CD4-positive, alpha-beta memory T cell (primary cell): ENCODE results near the gene NUCB1. TPM values are rescaled to one million over a fixed set of nuclear protein-coding genes. Genes with fewer than 3 reads are reported as not detected.

Experiments used
- CTCF ChIA-PET: fragments of 350-600 bp; sonication (Branson Sonifier 250); formaldehyde crosslinking; loops from one replicate; lab custom pipeline; 2021; ENCODE audit warnings: inconsistent platforms; ENCODE audit not compliant: partially characterized antibody; lab: Charles Lee
- POLR2A ChIA-PET: fragments of 350-600 bp; sonication (Branson Sonifier 250); formaldehyde crosslinking; loops from one replicate; lab custom pipeline; 2021; ENCODE audit not compliant: partially characterized antibody; lab: Charles Lee
- DNase-seq, 5 donors: peaks; one replicate each; pipeline versions ENCODE4 v3.0.0 to v3.0.0-alpha.2; 2020 to 2022; ENCODE audit warnings: mixed read lengths in 1 of 5
- H3K27ac ChIP-seq: one replicate; pipeline ENCODE4 v1.7.0; 2013; ENCODE audit warnings: low read depth, low read length
- H3K27me3 ChIP-seq: 2 replicates; pipeline ENCODE4 v1.7.0; 2013; ENCODE audit warnings: mild to moderate bottlenecking, low read length, moderate library complexity; ENCODE audit not compliant: insufficient read depth
- H3K36me3 ChIP-seq: 2 replicates; pipeline ENCODE4 v1.7.0; 2013; ENCODE audit warnings: mild to moderate bottlenecking, low read length, moderate library complexity; ENCODE audit not compliant: insufficient read depth
- H3K4me1 ChIP-seq: 2 replicates; pipeline ENCODE4 v1.7.0; 2013; ENCODE audit warnings: mild to moderate bottlenecking, low read length, moderate library complexity; ENCODE audit not compliant: insufficient read depth
- H3K4me3 ChIP-seq, 2 donors: one replicate each; pipeline ENCODE4 v1.7.0; 2013; ENCODE audit warnings: low read length in 2 of 2, mild to moderate bottlenecking in 1 of 2
- H3K9me3 ChIP-seq, 2 donors: one replicate each; pipeline ENCODE4 v1.7.0; 2013; ENCODE audit warnings: low read length in 2 of 2, control low read depth in 1 of 2; ENCODE audit not compliant: control insufficient read depth in 1 of 2
- H3K27ac Mint-ChIP-seq, 7 donors: one replicate each; pipeline ENCODE4 v1.8.0; 2020 to 2021; ENCODE audit warnings: mixed read lengths in 7 of 7, mild to moderate bottlenecking in 6 of 7, inconsistent platforms in 3 of 7, moderate library complexity in 3 of 7
- H3K27me3 Mint-ChIP-seq, 2 donors: one replicate each; pipeline ENCODE4 v1.8.0; 2020 to 2021; ENCODE audit warnings: mixed read lengths in 2 of 2
- H3K36me3 Mint-ChIP-seq, 2 donors: one replicate each; pipeline ENCODE4 v1.8.0; 2020 to 2021; ENCODE audit warnings: mixed read lengths in 2 of 2, inconsistent platforms in 1 of 2, mild to moderate bottlenecking in 1 of 2
- H3K4me1 Mint-ChIP-seq, 4 donors: one replicate each; pipeline ENCODE4 v1.8.0; 2020 to 2021; ENCODE audit warnings: mixed read lengths in 4 of 4, mild to moderate bottlenecking in 1 of 4
- H3K4me3 Mint-ChIP-seq, 8 donors: one replicate each; pipeline ENCODE4 v1.8.0; 2020 to 2021; ENCODE audit warnings: mixed read lengths in 8 of 8, mild to moderate bottlenecking in 7 of 8, moderate library complexity in 6 of 8, inconsistent platforms in 3 of 8
- H3K9me3 Mint-ChIP-seq, 8 donors: one replicate each; pipeline ENCODE4 v1.8.0; 2020 to 2021; ENCODE audit warnings: mixed read lengths in 8 of 8, mild to moderate bottlenecking in 5 of 8, inconsistent platforms in 3 of 8, moderate library complexity in 1 of 8
- intact Hi-C: fragments of 100-400 bp; cut with micrococcal nuclease; formaldehyde crosslinking; loops from one replicate; pipeline ENCODE4 v1.15.1; 2023
- polyA plus RNA-seq, 2 donors: library from polyadenylated mRNA; unstranded; fragments of 300-500 nt; fragmentation: Illumina TruSeq; gene quantifications; one replicate each; pipeline ENCODE4 v1.2.3, GENCODE V29; 2021
- total RNA-seq, 2 experiments: library from RNA; stranded (reverse); gene quantifications; one replicate each; pipeline ENCODE4 v1.2.3, GENCODE V29; 2021

NUCB1 gene
- total RNA-seq (100 to 1,000 TPM; 132 to 145 TPM), polyA plus RNA-seq (100 to 1,000 TPM in 1 of 2 donors, 10 to 100 TPM in 1; 65.3 to 126 TPM)

GRCh38 chr19:48899781-48900476 is at the start of gene NUCB1:
Gene NUCB1, plus strand, starts transcription at chr19:48900312. Its CDS starts 485 bp downstream, at chr19:48900797.
- CTCF ChIA-PET: interaction anchor here (1.2 to 3.1 kb wide), 5 partner anchors 14 to 93 kb away, joined by 3 to 17 read pairs (median 5); partner anchors contain the start of genes GYS1 and RUVBL2
- H3K9me3 Mint-ChIP-seq: no peaks in the 10 kb centered on the region

GRCh38 chr19:48852292-48852691 is 47.8 kb upstream of the NUCB1 start:
- H3K9me3 Mint-ChIP-seq: no peaks in the 10 kb centered on the region
- ChIA-PET CTCF (interaction anchor here (1.1 to 1.5 kb wide), 3 partner anchors 9 to 147 kb away, joined by 3 read pairs; partner anchors contain the start of gene HSD17B14), POLR2A (no interaction called here)
- H3K27ac Mint-ChIP-seq: no peak overlapping the region
- no peak overlapping the region for H3K4me3 ChIP-seq
- no peaks in the 10 kb centered on the region for H3K36me3 ChIP-seq
- H3K4me1 ChIP-seq: no peaks in the 10 kb centered on the region
- no peak for DNase-seq
- no peaks in the 10 kb centered on the region for H3K9me3 ChIP-seq
- H3K27me3 ChIP-seq: no peaks in the 10 kb centered on the region
- H3K27me3 Mint-ChIP-seq: no peaks in the 10 kb centered on the region
- no peaks in the 10 kb centered on the region for H3K36me3 Mint-ChIP-seq
- no peaks in the 10 kb centered on the region for H3K4me1 Mint-ChIP-seq
- no peak overlapping the region for H3K27ac ChIP-seq
- H3K4me3 Mint-ChIP-seq: no peak overlapping the region
- intact Hi-C loops: loop anchor here (10.0 kb wide), 1 partner anchor 53 kb away; the partner anchor contains the start of gene NUCB1

More at GRCh38 chr19:48899781-48900476, at the start of gene NUCB1:
- peak within 1 kb of the TSS; percentile 81 for H3K27ac ChIP-seq
- no peaks in the 10 kb centered on the region for H3K9me3 ChIP-seq
- Mint-ChIP-seq H3K4me3 (peak within 1 kb of the TSS; percentile 92 to 99 (median 98)), H3K27me3 (peaks cover under 1 to 2% of the 10 kb centered on the region in 2 donors), H3K4me1 (peaks cover 18 to 49% (median 29%) of the 10 kb centered on the region in 4 donors), H3K27ac (peak within 1 kb of the TSS; percentile 88 to 97 (median 95)), H3K36me3 (peaks cover 11 to 21% of the 10 kb centered on the region in 2 donors)
- peaks cover 30% of the 10 kb centered on the region for H3K4me1 ChIP-seq
- DNase-seq: peak; percentile 97 to 99 (median 97)
- peaks cover 4% of the 10 kb centered on the region for H3K36me3 ChIP-seq
- H3K4me3 ChIP-seq: peak within 1 kb of the TSS; percentile 73 to 85
- POLR2A ChIA-PET: interaction anchor here (0.6 to 4.3 kb wide), 12 partner anchors 19 to 118 kb away, joined by 3 to 78 read pairs (median 6); partner anchors contain the start of genes BAX, FTL, GYS1 and PPP1R15A
- intact Hi-C loops: loop anchor here (1.0 to 10.0 kb wide), 4 partner anchors 25 to 65 kb away; partner anchors contain the start of genes DHDH and FTL
- H3K27me3 ChIP-seq: peaks cover 4% of the 10 kb centered on the region

- ChIA-PET POLR2A (no interaction called here), CTCF (interaction anchor here (0.9 to 3.4 kb wide), 4 partner anchors 10 to 146 kb away, joined by 3 to 13 read pairs (median 3); no protein-coding TSS in a partner anchor)
- H3K36me3 ChIP-seq: no peaks in the 10 kb centered on the region
- H3K27ac Mint-ChIP-seq: no peak overlapping the region
- H3K27ac ChIP-seq: no peak overlapping the region
- no peaks in the 10 kb centered on the region for H3K9me3 Mint-ChIP-seq
- H3K4me3 Mint-ChIP-seq: no peak overlapping the region
- H3K27me3 ChIP-seq: no peaks in the 10 kb centered on the region
- H3K36me3 Mint-ChIP-seq: no peaks in the 10 kb centered on the region
- intact Hi-C loops: loop anchor here (10.0 kb wide), 1 partner anchor 51 kb away; the partner anchor contains the start of gene NUCB1
- peaks cover 0 to under 1% (median 0%) of the 10 kb centered on the region in 4 donors for H3K4me1 Mint-ChIP-seq
- no peak overlapping the region for H3K4me3 ChIP-seq
- no peaks in the 10 kb centered on the region for H3K27me3 Mint-ChIP-seq
- H3K9me3 ChIP-seq: no peaks in the 10 kb centered on the region
- peaks cover 1% of the 10 kb centered on the region for H3K4me1 ChIP-seq
- no peak for DNase-seq
Observed at GRCh38 chr19:48853483-48853882, 46.6 kb upstream of the NUCB1 start.

- Histone ChIP-seq H3K27ac (no peak overlapping the region), H3K4me1 (peaks cover 7% of the 10 kb centered on the region), H3K4me3 (no peak overlapping the region), H3K36me3 (no peaks in the 10 kb centered on the region), H3K27me3 (no peaks in the 10 kb centered on the region), H3K9me3 (no peaks in the 10 kb centered on the region)
- Mint-ChIP-seq H3K4me1 (peaks cover under 1 to 6% (median 1%) of the 10 kb centered on the region in 4 donors), H3K36me3 (no peaks in the 10 kb centered on the region), H3K9me3 (no peaks in the 10 kb centered on the region), H3K4me3 (no peak overlapping the region), H3K27me3 (no peaks in the 10 kb centered on the region), H3K27ac (no peak overlapping the region)
- ChIA-PET POLR2A (no interaction called here), CTCF (interaction anchor here (0.9 to 3.4 kb wide), 2 partner anchors 11 to 66 kb away, joined by 3 to 13 read pairs; no protein-coding TSS in a partner anchor)
- DNase-seq: no peak
- intact Hi-C loops: loop anchor here (10.0 kb wide), 1 partner anchor 51 kb away; the partner anchor contains the start of gene NUCB1
Observed at GRCh38 chr19:48854103-48854502, 46.0 kb upstream of the NUCB1 start.

- Mint-ChIP-seq H3K36me3 (no peaks in the 10 kb centered on the region), H3K4me1 (peaks cover 2 to 10% (median 6%) of the 10 kb centered on the region in 4 donors), H3K27me3 (no peaks in the 10 kb centered on the region), H3K9me3 (no peaks in the 10 kb centered on the region), H3K4me3 (no peak overlapping the region), H3K27ac (no peak overlapping the region)
- ChIA-PET CTCF (interaction anchor here (0.8 kb wide), 1 partner anchor 114 kb away, joined by 3 read pairs; no protein-coding TSS in a partner anchor), POLR2A (no interaction called here)
- H3K27ac ChIP-seq: no peak overlapping the region
- H3K27me3 ChIP-seq: no peaks in the 10 kb centered on the region
- peaks cover 14% of the 10 kb centered on the region for H3K4me1 ChIP-seq
- H3K4me3 ChIP-seq: no peak overlapping the region
- intact Hi-C loops: loop anchor here (10.0 kb wide), 1 partner anchor 48 kb away; the partner anchor contains the start of gene NUCB1
- no peak for DNase-seq
- no peaks in the 10 kb centered on the region for H3K9me3 ChIP-seq
- H3K36me3 ChIP-seq: no peaks in the 10 kb centered on the region
Observed at GRCh38 chr19:48856921-48857320, 43.2 kb upstream of the NUCB1 start.

- intact Hi-C loops: loop anchor here (1.0 to 10.0 kb wide), 3 partner anchors 13 to 74 kb away; partner anchors contain the start of genes DHDH, NUCB1 and PPP1R15A
- POLR2A ChIA-PET: interaction anchor here (1.2 to 1.6 kb wide), 4 partner anchors 13 to 108 kb away, joined by 4 to 13 read pairs (median 8); partner anchors contain the start of gene PPP1R15A
- Mint-ChIP-seq H3K4me3 (peak overlapping the region; percentile 90 to 99 (median 94)), H3K9me3 (no peaks in the 10 kb centered on the region), H3K27me3 (no peaks in the 10 kb centered on the region), H3K4me1 (peaks cover 2 to 10% (median 6%) of the 10 kb centered on the region in 4 donors), H3K36me3 (no peaks in the 10 kb centered on the region), H3K27ac (peak overlapping the region; percentile 75 to 98 (median 93))
- peak; percentile 72 to 82 (median 75) for DNase-seq
- Histone ChIP-seq H3K4me3 (peak overlapping the region; percentile 45 to 55), H3K4me1 (peaks cover 14% of the 10 kb centered on the region), H3K36me3 (no peaks in the 10 kb centered on the region), H3K27me3 (no peaks in the 10 kb centered on the region), H3K9me3 (no peaks in the 10 kb centered on the region), H3K27ac (peak overlapping the region; percentile 35)
- CTCF ChIA-PET: interaction anchor here (1.2 to 1.7 kb wide), 3 partner anchors 17 to 112 kb away, joined by 6 to 9 read pairs (median 7); no protein-coding TSS in a partner anchor
Observed at GRCh38 chr19:48858984-48859710, 41.0 kb upstream of the NUCB1 start.
